ENCODE data around the gene CBX8. TPM values are rescaled to one million over a fixed set of nuclear protein-coding genes. Genes with fewer than 3 reads are reported as not detected.

CBX8 gene
- total and polyA plus RNA-seq, 2 of the 13 experiments (the other 11 are each of a cell fraction or from before 2014, with no cell fraction given) = 0.34 to 12.6 TPM

DNA sequence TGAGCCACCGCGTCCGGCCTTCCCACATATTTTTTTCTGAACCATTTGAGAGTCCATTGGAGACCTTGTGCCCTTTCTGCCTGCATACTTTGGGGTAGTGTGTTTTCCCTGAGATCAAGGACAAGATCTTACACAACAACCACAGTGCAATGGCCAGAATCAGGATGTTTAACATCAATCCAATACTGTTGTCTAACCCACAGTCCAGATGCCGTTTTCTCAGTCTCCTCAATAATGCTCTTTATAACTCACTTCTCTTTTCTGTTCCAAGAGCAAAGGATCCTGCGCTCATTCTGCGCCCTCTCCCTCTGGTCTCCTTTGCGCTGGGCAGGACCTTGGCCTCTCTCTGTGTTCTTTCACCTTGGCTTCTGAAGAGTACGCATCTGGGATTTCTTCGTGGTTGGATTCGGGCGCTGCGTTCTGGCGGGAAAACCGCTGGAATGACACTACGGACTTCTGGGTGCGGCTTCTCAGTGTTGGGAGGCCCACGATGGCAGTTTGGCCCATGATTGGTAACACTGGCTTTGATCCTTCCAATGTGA is 25.8 kb upstream of the CBX8 start (continued):
- TF ChIP-seq TBX2 (CRISPR knock-in tag; IDR thresholded peaks at IDR 0.05; ENCODE audit: borderline replicate concordance) = peak; percentile 74
- TF ChIP-seq XBP1 (CRISPR knock-in tag; IDR thresholded peaks at IDR 0.05) = no peak
- TF ChIP-seq FOXP1 (IDR thresholded peaks at IDR 0.05) = no peak
- TF ChIP-seq FOXP1 (CRISPR knock-in tag; IDR thresholded peaks at IDR 0.05) = peak; percentile 94
- TF ChIP-seq MIXL1 (CRISPR knock-in tag; IDR thresholded peaks at IDR 0.05) = peak; percentile 86
- TF ChIP-seq RFX1 (IDR thresholded peaks at IDR 0.05) = no peak
- TF ChIP-seq, protein P1, sequence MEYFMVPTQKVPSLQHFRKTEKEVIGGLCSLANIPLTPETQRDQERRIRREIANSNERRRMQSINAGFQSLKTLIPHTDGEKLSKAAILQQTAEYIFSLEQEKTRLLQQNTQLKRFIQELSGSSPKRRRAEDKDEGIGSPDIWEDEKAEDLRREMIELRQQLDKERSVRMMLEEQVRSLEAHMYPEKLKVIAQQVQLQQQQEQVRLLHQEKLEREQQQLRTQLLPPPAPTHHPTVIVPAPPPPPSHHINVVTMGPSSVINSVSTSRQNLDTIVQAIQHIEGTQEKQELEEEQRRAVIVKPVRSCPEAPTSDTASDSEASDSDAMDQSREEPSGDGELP (IDR thresholded peaks at IDR 0.05; ENCODE audit: borderline replicate concordance, low read depth) = peak; percentile 40; the same call in 1 of the 2 replicates
- TF ChIP-seq SOX6 (IDR thresholded peaks at IDR 0.05) = no peak
- TF ChIP-seq SOX6 (CRISPR knock-in tag; IDR thresholded peaks at IDR 0.05) = peak; percentile 92
- TF ChIP-seq JDP2 (CRISPR knock-in tag; IDR thresholded peaks at IDR 0.05; ENCODE audit: borderline replicate concordance) = no peak; the same call in 1 of the 2 replicates
- peak; percentile 84 for TF ChIP-seq ZNF317 (CRISPR knock-in tag; IDR thresholded peaks at IDR 0.05)
- TF ChIP-seq ZNF460 (CRISPR knock-in tag; IDR thresholded peaks at IDR 0.05; ENCODE audit: borderline replicate concordance) = peak; percentile 99
- TF ChIP-seq FOXA3 (CRISPR knock-in tag; IDR thresholded peaks at IDR 0.05) = peak; percentile 92
- TF ChIP-seq ZGPAT (CRISPR knock-in tag; IDR thresholded peaks at IDR 0.05) = peak; percentile 89; the same call in 1 of the 2 replicates
- TF ChIP-seq, protein P2, sequence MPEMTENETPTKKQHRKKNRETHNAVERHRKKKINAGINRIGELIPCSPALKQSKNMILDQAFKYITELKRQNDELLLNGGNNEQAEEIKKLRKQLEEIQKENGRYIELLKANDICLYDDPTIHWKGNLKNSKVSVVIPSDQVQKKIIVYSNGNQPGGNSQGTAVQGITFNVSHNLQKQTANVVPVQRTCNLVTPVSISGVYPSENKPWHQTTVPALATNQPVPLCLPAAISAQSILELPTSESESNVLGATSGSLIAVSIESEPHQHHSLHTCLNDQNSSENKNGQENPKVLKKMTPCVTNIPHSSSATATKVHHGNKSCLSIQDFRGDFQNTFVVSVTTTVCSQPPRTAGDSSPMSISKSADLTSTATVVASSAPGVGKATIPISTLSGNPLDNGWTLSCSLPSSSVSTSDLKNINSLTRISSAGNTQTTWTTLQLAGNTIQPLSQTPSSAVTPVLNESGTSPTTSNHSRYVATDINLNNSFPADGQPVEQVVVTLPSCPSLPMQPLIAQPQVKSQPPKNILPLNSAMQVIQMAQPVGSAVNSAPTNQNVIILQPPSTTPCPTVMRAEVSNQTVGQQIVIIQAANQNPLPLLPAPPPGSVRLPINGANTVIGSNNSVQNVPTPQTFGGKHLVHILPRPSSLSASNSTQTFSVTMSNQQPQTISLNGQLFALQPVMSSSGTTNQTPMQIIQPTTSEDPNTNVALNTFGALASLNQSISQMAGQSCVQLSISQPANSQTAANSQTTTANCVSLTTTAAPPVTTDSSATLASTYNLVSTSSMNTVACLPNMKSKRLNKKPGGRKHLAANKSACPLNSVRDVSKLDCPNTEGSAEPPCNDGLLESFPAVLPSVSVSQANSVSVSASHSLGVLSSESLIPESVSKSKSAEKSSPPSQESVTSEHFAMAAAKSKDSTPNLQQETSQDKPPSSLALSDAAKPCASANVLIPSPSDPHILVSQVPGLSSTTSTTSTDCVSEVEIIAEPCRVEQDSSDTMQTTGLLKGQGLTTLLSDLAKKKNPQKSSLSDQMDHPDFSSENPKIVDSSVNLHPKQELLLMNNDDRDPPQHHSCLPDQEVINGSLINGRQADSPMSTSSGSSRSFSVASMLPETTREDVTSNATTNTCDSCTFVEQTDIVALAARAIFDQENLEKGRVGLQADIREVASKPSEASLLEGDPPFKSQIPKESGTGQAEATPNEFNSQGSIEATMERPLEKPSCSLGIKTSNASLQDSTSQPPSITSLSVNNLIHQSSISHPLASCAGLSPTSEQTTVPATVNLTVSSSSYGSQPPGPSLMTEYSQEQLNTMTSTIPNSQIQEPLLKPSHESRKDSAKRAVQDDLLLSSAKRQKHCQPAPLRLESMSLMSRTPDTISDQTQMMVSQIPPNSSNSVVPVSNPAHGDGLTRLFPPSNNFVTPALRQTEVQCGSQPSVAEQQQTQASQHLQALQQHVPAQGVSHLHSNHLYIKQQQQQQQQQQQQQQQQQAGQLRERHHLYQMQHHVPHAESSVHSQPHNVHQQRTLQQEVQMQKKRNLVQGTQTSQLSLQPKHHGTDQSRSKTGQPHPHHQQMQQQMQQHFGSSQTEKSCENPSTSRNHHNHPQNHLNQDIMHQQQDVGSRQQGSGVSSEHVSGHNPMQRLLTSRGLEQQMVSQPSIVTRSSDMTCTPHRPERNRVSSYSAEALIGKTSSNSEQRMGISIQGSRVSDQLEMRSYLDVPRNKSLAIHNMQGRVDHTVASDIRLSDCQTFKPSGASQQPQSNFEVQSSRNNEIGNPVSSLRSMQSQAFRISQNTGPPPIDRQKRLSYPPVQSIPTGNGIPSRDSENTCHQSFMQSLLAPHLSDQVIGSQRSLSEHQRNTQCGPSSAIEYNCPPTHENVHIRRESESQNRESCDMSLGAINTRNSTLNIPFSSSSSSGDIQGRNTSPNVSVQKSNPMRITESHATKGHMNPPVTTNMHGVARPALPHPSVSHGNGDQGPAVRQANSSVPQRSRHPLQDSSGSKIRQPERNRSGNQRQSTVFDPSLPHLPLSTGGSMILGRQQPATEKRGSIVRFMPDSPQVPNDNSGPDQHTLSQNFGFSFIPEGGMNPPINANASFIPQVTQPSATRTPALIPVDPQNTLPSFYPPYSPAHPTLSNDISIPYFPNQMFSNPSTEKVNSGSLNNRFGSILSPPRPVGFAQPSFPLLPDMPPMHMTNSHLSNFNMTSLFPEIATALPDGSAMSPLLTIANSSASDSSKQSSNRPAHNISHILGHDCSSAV (CRISPR knock-in tag; IDR thresholded peaks at IDR 0.05; ENCODE audit: borderline replicate concordance) = no peak
- no peak for TF ChIP-seq NCOA5 (CRISPR knock-in tag; IDR thresholded peaks at IDR 0.05)
- peak; percentile 84; the same call in 1 of the 2 replicates for TF ChIP-seq DDIT3 (CRISPR knock-in tag; IDR thresholded peaks at IDR 0.05)
- no peak for TF ChIP-seq ZNF138 (CRISPR knock-in tag; IDR thresholded peaks at IDR 0.05; ENCODE audit: low read depth)
- TF ChIP-seq ZNF530 (CRISPR knock-in tag; IDR thresholded peaks at IDR 0.05; ENCODE audit: low read depth) = no peak
- no peak for TF ChIP-seq PCBP1 (IDR thresholded peaks at IDR 0.05; ENCODE audit: borderline replicate concordance, low read depth, low read length)
- no peak for TF ChIP-seq PAF1 (CRISPR knock-in tag; IDR thresholded peaks at IDR 0.05)
- TF ChIP-seq ZNF207 (IDR thresholded peaks at IDR 0.05; ENCODE audit: borderline replicate concordance) = no peak

Data from HepG2 (cell line).